H1 (cell line): ENCODE results near the gene PLA2G15. TPM values are rescaled to one million over a fixed set of nuclear protein-coding genes. Genes with fewer than 3 reads are reported as not detected.

Experiments used
- EP300 ChIP-seq, 2 experiments: IDR thresholded peaks; 1 replicate in 1 of 2; 2 replicates in 1 of 2; pipeline ENCODE4 v1.6.1; 2011 to 2012; ENCODE audit warnings: low read depth in 2 of 2, low read length in 2 of 2, mild to moderate bottlenecking in 2 of 2, borderline replicate concordance in 1 of 2, inconsistent platforms in 1 of 2, moderate library complexity in 1 of 2
- HDAC6 ChIP-seq: IDR thresholded peaks from one replicate; pipeline ENCODE4 v1.7.1; 2012; ENCODE audit warnings: low read depth, mild to moderate bottlenecking, inconsistent platforms, low read length, moderate library complexity
- RBBP5 ChIP-seq: IDR thresholded peaks from 2 replicates; pipeline ENCODE4 v1.7.1; 2012; ENCODE audit warnings: low read depth, mild to moderate bottlenecking, inconsistent platforms, low read length, moderate library complexity, borderline replicate concordance
- polyA plus RNA-seq, 7 experiments: library from polyadenylated mRNA; depleted of rRNA in 3 of 7; stranded (reverse) in 5 of 7; unstranded in 2 of 7; fragments of >200 nt in 5 of 7; fragments of 200-250 nt in 2 of 7; gene quantifications; 1 replicate in 5 of 7; 2 replicates in 1 of 7; 4 replicates in 1 of 7; pipeline versions ENCODE4 v1.2.1 to v1.2.3, GENCODE V29; 2011 to 2013; ENCODE audit warnings: missing spikeins in 2 of 7, mixed read lengths in 2 of 7
- total RNA-seq: library from RNA; stranded (reverse); fragmentation: NEBNext Ultra II Directional; extraction: Animal tissue kit (Norgen Biotek cat#: 25700); gene quantifications from 2 replicates; pipeline ENCODE4 v1.2.1, GENCODE V29; 2021
- TF ChIP-seq, protein P1 (sequence below): fragments of 300-600 bp; sonication (generic); IDR thresholded peaks from 2 replicates; pipeline ENCODE4 v1.7.1; 2012; ENCODE audit warnings: low read length, moderate library complexity, mild to moderate bottlenecking, inconsistent platforms; ENCODE audit not compliant: insufficient replicate concordance

The PLA2G15 gene
- total and polyA plus RNA-seq, 2 of the 8 experiments (the other 6 are each of a cell fraction or from before 2014, with no cell fraction given), result 11.2 to 12.0 TPM

DNA sequence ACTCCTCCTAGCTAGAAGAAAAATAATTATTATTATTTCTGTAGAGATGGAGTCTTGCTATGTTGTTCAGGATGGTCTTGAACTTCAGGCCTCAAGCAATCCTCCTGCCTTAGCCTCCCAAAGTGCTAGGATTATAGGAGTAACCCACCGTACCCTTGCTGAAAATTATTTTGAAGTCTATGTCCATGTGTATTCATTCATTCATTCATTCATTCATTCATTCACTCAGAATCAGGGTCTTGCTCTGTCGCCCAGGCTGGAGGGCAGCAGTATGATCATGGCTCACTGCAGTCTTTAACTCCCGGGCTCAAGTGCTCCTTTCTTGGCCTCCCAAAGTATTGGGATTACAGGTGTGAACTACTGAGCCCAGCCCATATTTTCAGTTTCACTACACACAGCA is 61.5 kb downstream of the PLA2G15 start (continued):
- TF ChIP-seq, protein P1, sequence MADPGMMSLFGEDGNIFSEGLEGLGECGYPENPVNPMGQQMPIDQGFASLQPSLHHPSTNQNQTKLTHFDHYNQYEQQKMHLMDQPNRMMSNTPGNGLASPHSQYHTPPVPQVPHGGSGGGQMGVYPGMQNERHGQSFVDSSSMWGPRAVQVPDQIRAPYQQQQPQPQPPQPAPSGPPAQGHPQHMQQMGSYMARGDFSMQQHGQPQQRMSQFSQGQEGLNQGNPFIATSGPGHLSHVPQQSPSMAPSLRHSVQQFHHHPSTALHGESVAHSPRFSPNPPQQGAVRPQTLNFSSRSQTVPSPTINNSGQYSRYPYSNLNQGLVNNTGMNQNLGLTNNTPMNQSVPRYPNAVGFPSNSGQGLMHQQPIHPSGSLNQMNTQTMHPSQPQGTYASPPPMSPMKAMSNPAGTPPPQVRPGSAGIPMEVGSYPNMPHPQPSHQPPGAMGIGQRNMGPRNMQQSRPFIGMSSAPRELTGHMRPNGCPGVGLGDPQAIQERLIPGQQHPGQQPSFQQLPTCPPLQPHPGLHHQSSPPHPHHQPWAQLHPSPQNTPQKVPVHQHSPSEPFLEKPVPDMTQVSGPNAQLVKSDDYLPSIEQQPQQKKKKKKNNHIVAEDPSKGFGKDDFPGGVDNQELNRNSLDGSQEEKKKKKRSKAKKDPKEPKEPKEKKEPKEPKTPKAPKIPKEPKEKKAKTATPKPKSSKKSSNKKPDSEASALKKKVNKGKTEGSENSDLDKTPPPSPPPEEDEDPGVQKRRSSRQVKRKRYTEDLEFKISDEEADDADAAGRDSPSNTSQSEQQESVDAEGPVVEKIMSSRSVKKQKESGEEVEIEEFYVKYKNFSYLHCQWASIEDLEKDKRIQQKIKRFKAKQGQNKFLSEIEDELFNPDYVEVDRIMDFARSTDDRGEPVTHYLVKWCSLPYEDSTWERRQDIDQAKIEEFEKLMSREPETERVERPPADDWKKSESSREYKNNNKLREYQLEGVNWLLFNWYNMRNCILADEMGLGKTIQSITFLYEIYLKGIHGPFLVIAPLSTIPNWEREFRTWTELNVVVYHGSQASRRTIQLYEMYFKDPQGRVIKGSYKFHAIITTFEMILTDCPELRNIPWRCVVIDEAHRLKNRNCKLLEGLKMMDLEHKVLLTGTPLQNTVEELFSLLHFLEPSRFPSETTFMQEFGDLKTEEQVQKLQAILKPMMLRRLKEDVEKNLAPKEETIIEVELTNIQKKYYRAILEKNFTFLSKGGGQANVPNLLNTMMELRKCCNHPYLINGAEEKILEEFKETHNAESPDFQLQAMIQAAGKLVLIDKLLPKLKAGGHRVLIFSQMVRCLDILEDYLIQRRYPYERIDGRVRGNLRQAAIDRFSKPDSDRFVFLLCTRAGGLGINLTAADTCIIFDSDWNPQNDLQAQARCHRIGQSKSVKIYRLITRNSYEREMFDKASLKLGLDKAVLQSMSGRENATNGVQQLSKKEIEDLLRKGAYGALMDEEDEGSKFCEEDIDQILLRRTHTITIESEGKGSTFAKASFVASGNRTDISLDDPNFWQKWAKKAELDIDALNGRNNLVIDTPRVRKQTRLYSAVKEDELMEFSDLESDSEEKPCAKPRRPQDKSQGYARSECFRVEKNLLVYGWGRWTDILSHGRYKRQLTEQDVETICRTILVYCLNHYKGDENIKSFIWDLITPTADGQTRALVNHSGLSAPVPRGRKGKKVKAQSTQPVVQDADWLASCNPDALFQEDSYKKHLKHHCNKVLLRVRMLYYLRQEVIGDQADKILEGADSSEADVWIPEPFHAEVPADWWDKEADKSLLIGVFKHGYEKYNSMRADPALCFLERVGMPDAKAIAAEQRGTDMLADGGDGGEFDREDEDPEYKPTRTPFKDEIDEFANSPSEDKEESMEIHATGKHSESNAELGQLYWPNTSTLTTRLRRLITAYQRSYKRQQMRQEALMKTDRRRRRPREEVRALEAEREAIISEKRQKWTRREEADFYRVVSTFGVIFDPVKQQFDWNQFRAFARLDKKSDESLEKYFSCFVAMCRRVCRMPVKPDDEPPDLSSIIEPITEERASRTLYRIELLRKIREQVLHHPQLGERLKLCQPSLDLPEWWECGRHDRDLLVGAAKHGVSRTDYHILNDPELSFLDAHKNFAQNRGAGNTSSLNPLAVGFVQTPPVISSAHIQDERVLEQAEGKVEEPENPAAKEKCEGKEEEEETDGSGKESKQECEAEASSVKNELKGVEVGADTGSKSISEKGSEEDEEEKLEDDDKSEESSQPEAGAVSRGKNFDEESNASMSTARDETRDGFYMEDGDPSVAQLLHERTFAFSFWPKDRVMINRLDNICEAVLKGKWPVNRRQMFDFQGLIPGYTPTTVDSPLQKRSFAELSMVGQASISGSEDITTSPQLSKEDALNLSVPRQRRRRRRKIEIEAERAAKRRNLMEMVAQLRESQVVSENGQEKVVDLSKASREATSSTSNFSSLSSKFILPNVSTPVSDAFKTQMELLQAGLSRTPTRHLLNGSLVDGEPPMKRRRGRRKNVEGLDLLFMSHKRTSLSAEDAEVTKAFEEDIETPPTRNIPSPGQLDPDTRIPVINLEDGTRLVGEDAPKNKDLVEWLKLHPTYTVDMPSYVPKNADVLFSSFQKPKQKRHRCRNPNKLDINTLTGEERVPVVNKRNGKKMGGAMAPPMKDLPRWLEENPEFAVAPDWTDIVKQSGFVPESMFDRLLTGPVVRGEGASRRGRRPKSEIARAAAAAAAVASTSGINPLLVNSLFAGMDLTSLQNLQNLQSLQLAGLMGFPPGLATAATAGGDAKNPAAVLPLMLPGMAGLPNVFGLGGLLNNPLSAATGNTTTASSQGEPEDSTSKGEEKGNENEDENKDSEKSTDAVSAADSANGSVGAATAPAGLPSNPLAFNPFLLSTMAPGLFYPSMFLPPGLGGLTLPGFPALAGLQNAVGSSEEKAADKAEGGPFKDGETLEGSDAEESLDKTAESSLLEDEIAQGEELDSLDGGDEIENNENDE, result no peak
- TF ChIP-seq EP300 (IDR thresholded peaks at IDR 0.05; ENCODE audit: borderline replicate concordance in 1 of 2, low read depth in 2 of 2, low read length in 2 of 2) (no peak), HDAC6 (no peak), RBBP5 (no peak)
